GM23248 (cell line): ENCODE measurements around the gene TMEM117. TPM values are rescaled to one million over a fixed set of nuclear protein-coding genes. Genes with fewer than 3 reads are reported as not detected.
A peak's percentile ranks its signal among the peaks of the same experiment; 100 is the strongest.

ENCODE experiments used
- DNase-seq: peaks from one replicate; pipeline ENCODE4 v3.0.0-alpha.2; 2015
- H2AFZ ChIP-seq: fragments of 200-600 bp; sonication (generic); 2 replicates; pipeline ENCODE4 v1.6.1; 2016; ENCODE audit warnings: antibody characterized with exemption
- H3F3A ChIP-seq: fragments of 200-600 bp; sonication (generic); 2 replicates; pipeline ENCODE4 v1.6.1; 2016; ENCODE audit warnings: mild to moderate bottlenecking, antibody characterized with exemption, mixed run types; ENCODE audit not compliant: insufficient read depth
- H3K27ac ChIP-seq: fragments of 200-600 bp; sonication (generic); 2 replicates; pipeline ENCODE4 v1.5.1; 2016; ENCODE audit warnings: mild to moderate bottlenecking
- H3K27me3 ChIP-seq: fragments of 200-600 bp; sonication (generic); replicated peaks from 2 replicates; pipeline ENCODE4 v1.6.1; 2016; ENCODE audit warnings: mild to moderate bottlenecking; ENCODE audit not compliant: insufficient read depth
- H3K36me3 ChIP-seq: fragments of 200-600 bp; sonication (generic); 2 replicates; pipeline ENCODE4 v1.6.1; 2016; ENCODE audit warnings: low read depth, mild to moderate bottlenecking
- H3K4me1 ChIP-seq: fragments of 200-600 bp; sonication (generic); 2 replicates; pipeline ENCODE4 v1.6.1; 2016; ENCODE audit warnings: mild to moderate bottlenecking; ENCODE audit not compliant: insufficient read depth
- H3K4me2 ChIP-seq: fragments of 200-600 bp; sonication (generic); one replicate; pipeline ENCODE4 v1.6.1; 2016; ENCODE audit warnings: mild to moderate bottlenecking; ENCODE audit not compliant: unreplicated experiment
- H3K4me3 ChIP-seq: fragments of 200-600 bp; sonication (generic); 2 replicates; pipeline ENCODE4 v1.5.1; 2016; ENCODE audit warnings: mild to moderate bottlenecking
- H3K79me2 ChIP-seq: fragments of 200-600 bp; sonication (generic); 2 replicates; pipeline ENCODE4 v1.6.1; 2016; ENCODE audit warnings: mild to moderate bottlenecking; ENCODE audit not compliant: insufficient read depth
- H3K9ac ChIP-seq: fragments of 200-600 bp; sonication (generic); 2 replicates; pipeline ENCODE4 v1.6.1; 2016; ENCODE audit warnings: mild to moderate bottlenecking
- H3K9me2 ChIP-seq: fragments of 200-600 bp; sonication (generic); 2 replicates; pipeline ENCODE4 v1.6.1; 2016; ENCODE audit warnings: mixed run types, mild to moderate bottlenecking, moderate library complexity; ENCODE audit not compliant: insufficient read depth
- H3K9me3 ChIP-seq: fragments of 200-600 bp; sonication (generic); one replicate; pipeline ENCODE4 v1.6.1; 2017; ENCODE audit warnings: low read depth
- H4K20me1 ChIP-seq: fragments of 200-600 bp; sonication (generic); 2 replicates; pipeline ENCODE4 v1.6.0; 2016; ENCODE audit not compliant: insufficient read depth
- EZH2 ChIP-seq: fragments of 200-600 bp; sonication (generic); IDR thresholded peaks from 2 replicates; pipeline ENCODE4 v1.6.1; 2018; ENCODE audit warnings: antibody characterized with exemption, mild to moderate bottlenecking; ENCODE audit not compliant: insufficient read depth, poor library complexity, severe bottlenecking
- EZH2phosphoT487 ChIP-seq: fragments of 200-600 bp; sonication (generic); IDR thresholded peaks from 2 replicates; pipeline ENCODE4 v1.6.1; 2018; ENCODE audit warnings: antibody characterized with exemption, moderate library complexity, mild to moderate bottlenecking, low read depth; ENCODE audit not compliant: insufficient read depth
- WGBS, 2 experiments: methylation state at CpG; one replicate each; pipeline ENCODE4 v1.1.6; 2015 to 2017; ENCODE audit warnings: low lambda C conversion rate in 2 of 2, low coverage in 1 of 2; ENCODE audit errors: missing lambda C conversion rate in 2 of 2; 5-methylcytosine and 5-hydroxymethylcytosine counted together
- in situ Hi-C: fragments of 300-500 bp; cut with MboI; formaldehyde crosslinking; loops from 2 replicates; pipeline ENCODE4 v1.15.0; 2020
- polyA plus RNA-seq: library from polyadenylated mRNA; unstranded; fragments of >200 nt; fragmentation: Nextera tagmentation; extraction: Ambion mirVana; gene quantifications from 2 replicates; pipeline ENCODE4 v1.2.1, GENCODE V29; 2016
- total RNA-seq: library from RNA; depleted of rRNA; stranded (reverse); fragments of >200 nt; shearing (Covaris generic); gene quantifications from 2 replicates; pipeline ENCODE4 v1.2.3, GENCODE V29; 2014

Gene TMEM117
- total and polyA plus RNA-seq, 2 experiments from 2014 or later: 12.1 to 19.1 TPM

DNA sequence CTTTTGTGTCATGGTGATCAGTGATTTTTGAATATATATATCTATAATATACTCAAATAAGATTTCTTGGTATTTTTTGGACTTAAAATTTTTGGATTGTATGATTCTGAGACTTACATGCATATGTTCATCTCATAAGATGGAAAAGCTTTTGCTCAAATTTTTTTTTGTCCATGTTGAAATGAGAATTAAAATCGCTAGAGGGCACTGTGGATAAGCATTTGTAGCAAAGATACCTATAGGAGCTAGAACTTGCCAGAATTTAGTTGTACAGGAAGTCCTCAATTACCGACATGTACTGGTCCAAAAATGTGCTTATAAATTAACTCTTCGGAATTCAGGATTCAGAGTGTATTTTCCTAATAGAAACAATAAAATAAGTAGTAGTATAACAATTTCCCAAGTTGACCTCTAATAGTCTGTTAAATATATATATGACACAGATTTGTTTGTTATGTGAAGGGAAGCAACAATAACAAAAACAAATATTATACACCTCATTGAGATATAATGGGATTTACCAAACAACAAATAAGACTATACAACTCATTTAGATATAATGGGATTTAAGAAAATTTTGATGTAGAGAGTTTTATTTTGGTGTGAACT lies 179.6 kb downstream of the TMEM117 start:
- Histone ChIP-seq H3K36me3 (no peaks in the 10 kb centered on the region), H3K27ac (no peak overlapping the region), H3K79me2 (no peaks in the 10 kb centered on the region), H3K9me3 (no peaks in the 10 kb centered on the region), H3K4me1 (0 out of 2 replicates have a peak, but pooled peaks cover 3% of the 10 kb centered on the region), H3F3A (no peaks in the 10 kb centered on the region), H3K9me2 (no peaks in the 10 kb centered on the region), H2AFZ (no peak overlapping the region), H3K4me2 (no peak overlapping the region), H3K4me3 (no peak overlapping the region), H3K27me3 (no peaks in the 10 kb centered on the region), H4K20me1 (no peaks in the 10 kb centered on the region), H3K9ac (no peak overlapping the region)
- in situ Hi-C loops: loop anchor here (25.0 kb wide), 1 partner anchor 897 kb away; no protein-coding TSS in a partner anchor
- 1 to 3% methylated on average over 3 of the region's 3 CpGs for WGBS, 2 experiments
- peak; percentile 70 for DNase-seq
- TF ChIP-seq EZH2 (no peak), EZH2phosphoT487 (no peak)

DNA sequence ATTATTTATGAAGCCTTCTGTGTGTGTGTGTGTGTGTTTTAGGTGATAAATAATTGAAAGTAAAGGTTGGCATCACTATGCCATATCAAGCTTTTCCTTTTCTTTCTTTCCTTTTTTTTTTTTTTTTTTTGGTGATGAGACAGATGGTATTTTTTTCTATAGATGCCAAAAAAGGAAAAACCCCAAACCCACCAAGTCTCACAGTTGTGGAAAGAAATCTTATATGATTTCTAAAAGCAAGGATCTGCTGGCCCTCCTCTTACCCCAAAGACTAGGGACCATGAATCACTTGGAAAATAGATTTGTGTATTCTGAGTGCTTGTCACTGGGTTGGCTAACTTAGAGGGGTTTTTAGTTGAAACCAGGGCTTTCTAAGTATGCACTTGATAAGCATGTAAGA lies 181.3 kb downstream of the TMEM117 start:
- Histone ChIP-seq H2AFZ (no peak overlapping the region), H3K27me3 (no peaks in the 10 kb centered on the region), H3K79me2 (no peaks in the 10 kb centered on the region), H3K9me3 (no peaks in the 10 kb centered on the region), H3K4me3 (no peak overlapping the region), H3K4me2 (no peak overlapping the region), H3K9me2 (no peaks in the 10 kb centered on the region), H4K20me1 (no peaks in the 10 kb centered on the region), H3F3A (no peaks in the 10 kb centered on the region), H3K36me3 (no peaks in the 10 kb centered on the region), H3K27ac (no peak overlapping the region), H3K9ac (no peak overlapping the region), H3K4me1 (0 out of 2 replicates have a peak, but pooled peaks cover 3% of the 10 kb centered on the region)
- in situ Hi-C loops: loop anchor here (25.0 kb wide), 1 partner anchor 895 kb away; no protein-coding TSS in a partner anchor
- TF ChIP-seq EZH2 (no peak), EZH2phosphoT487 (no peak)
- no peak for DNase-seq

DNA sequence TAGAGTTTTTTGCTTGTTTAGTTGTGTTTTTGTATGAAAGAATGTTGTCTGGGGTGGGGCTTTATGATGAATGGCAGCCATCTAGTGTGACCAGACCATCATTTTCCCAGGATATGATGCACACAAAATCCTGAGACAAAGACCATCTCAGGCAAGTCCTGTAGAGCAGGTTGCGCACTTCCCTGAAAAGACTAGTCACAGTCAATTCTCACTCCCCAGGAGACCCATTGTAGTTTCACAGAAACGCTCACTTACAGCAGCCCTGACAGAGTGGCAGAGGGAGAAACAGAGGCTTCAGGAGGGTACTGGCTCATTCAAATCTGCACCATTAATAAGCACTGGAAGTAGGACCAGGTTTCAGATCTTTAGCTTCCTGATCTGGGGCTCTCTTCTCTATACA lies 183.2 kb downstream of the TMEM117 start:
- WGBS, 2 experiments: 91 to 92% methylated on average over 2 of the region's 2 CpGs
- Histone ChIP-seq H3K4me1 (0 out of 2 replicates have a peak, but pooled peaks cover 3% of the 10 kb centered on the region), H3K79me2 (no peaks in the 10 kb centered on the region), H4K20me1 (no peaks in the 10 kb centered on the region), H3K9ac (no peak overlapping the region), H3K9me3 (no peaks in the 10 kb centered on the region), H2AFZ (no peak overlapping the region), H3K27me3 (no peaks in the 10 kb centered on the region), H3K4me3 (no peak overlapping the region), H3F3A (no peaks in the 10 kb centered on the region), H3K4me2 (no peak overlapping the region), H3K36me3 (no peaks in the 10 kb centered on the region), H3K27ac (no peak overlapping the region), H3K9me2 (no peaks in the 10 kb centered on the region)
- in situ Hi-C loops: loop anchor here (25.0 kb wide), 1 partner anchor 893 kb away; no protein-coding TSS in a partner anchor
- no peak for DNase-seq
- TF ChIP-seq EZH2phosphoT487 (no peak), EZH2 (no peak)

DNA sequence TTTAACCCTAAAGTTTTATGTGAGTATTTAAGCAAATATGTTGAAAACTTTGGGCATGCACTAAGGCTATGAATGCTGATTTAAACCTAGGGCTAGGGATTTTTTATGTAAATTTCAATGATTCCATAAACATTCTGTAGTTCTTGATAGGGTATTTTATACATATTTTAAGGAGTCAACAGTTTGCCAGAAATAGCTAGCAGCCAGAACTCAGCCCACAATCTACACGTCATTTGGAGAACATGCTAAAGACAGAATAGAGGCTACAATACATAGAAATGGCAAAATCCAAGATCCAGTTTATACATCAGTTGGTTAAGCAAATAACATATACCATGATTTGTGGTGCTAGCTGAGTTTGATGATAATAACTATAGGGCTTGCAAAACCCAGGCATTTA lies 184.7 kb downstream of the TMEM117 start:
- 91 to 93% methylated on average over 1 of the region's 1 CpG for WGBS, 2 experiments
- no peaks in the 10 kb centered on the region for H3K36me3 ChIP-seq
- in situ Hi-C loops: loop anchor here (25.0 kb wide), 1 partner anchor 892 kb away; no protein-coding TSS in a partner anchor
- H3K9me3 ChIP-seq: no peaks in the 10 kb centered on the region
- no peak overlapping the region for H3K9ac ChIP-seq
- H3K27ac ChIP-seq: no peak overlapping the region
- H3K9me2 ChIP-seq: no peaks in the 10 kb centered on the region
- TF ChIP-seq EZH2phosphoT487 (no peak), EZH2 (no peak)
- 0 out of 2 replicates have a peak, but pooled peaks cover 1% of the 10 kb centered on the region for H3K4me1 ChIP-seq
- no peaks in the 10 kb centered on the region for H3F3A ChIP-seq
- no peak for DNase-seq
- no peaks in the 10 kb centered on the region for H3K79me2 ChIP-seq
- no peaks in the 10 kb centered on the region for H4K20me1 ChIP-seq
- H3K4me2 ChIP-seq: no peak overlapping the region
- H3K27me3 ChIP-seq: no peaks in the 10 kb centered on the region
- no peak overlapping the region for H3K4me3 ChIP-seq
- no peak overlapping the region for H2AFZ ChIP-seq
